ENCODE measurements around the gene RHOJ. TPM values are rescaled to one million over a fixed set of nuclear protein-coding genes. Genes with fewer than 3 reads are reported as not detected.

RHOJ gene
- total RNA-seq (2022): not detected in 2 replicates
- percentile 4 among the genes with signal in this experiment for Bru-seq, nascent RNA
- BruChase-seq, experiment 1, labeled RNA remaining after a 2-hour chase: percentile 1 among the genes with signal in this experiment
- BruChase-seq, experiment 2, labeled RNA remaining after a 6-hour chase: percentile 2 among the genes with signal in this experiment
- long read RNA-seq: 0 reads

- no TSS peak for BruUV-seq (replicated peaks)
- no peaks in the 10 kb centered on the region for H3K9me3 ChIP-seq
- no peaks in the 10 kb centered on the region for H3K9me3 Mint-ChIP-seq (ENCODE audit: unreplicated experiment)
- H3K36me3 ChIP-seq (ENCODE audit: control insufficient read depth, insufficient read depth, low read length): no peaks in the 10 kb centered on the region
- intact Hi-C loops (cut with micrococcal nuclease; ENCODE audit: unreplicated experiment): no loop called here
- H3K4me1 Mint-ChIP-seq (ENCODE audit: low read depth, unreplicated experiment): no peaks in the 10 kb centered on the region
- no peak within 1 kb of the TSS for H3K27ac Mint-ChIP-seq (ENCODE audit: unreplicated experiment)
- no peaks in the 10 kb centered on the region for H3K36me3 Mint-ChIP-seq (ENCODE audit: insufficient read depth, unreplicated experiment)
- no peaks in the 10 kb centered on the region for H3K27me3 ChIP-seq (replicated peaks; ENCODE audit: control insufficient read depth, insufficient read depth, low read length)
- DNase-seq: no peak
- POLR2A ChIA-PET: no interaction called here
- no peak within 1 kb of the TSS for H3K4me3 Mint-ChIP-seq (ENCODE audit: unreplicated experiment)
- 0 out of 2 replicates have a peak, but pooled peaks cover 3% of the 10 kb centered on the region for H3K4me1 ChIP-seq
- TF ChIP-seq CTCF (IDR thresholded peaks at IDR 0.05; ENCODE audit: insufficient read depth in 1 of 2, low read depth in 1 of 2, low read length in 1 of 2, severe bottlenecking in 1 of 2, unreplicated experiment in 1 of 2): no peak
- peaks cover 2% of the 10 kb centered on the region for H3K27me3 Mint-ChIP-seq (ENCODE audit: insufficient read depth, unreplicated experiment)
- H3K4me3 ChIP-seq (ENCODE audit: low read depth, low read length): peak within 1 kb of the TSS; percentile 5; the same call in 1 of the 2 replicates
- CTCF ChIA-PET: no interaction called here
Observed at GRCh38 chr14:63204407-63205043, at the start of gene RHOJ. RHOJ (plus strand) TSS chr14:63204443; CDS start chr14:63204870, 427 bp downstream.

GRCh38 chr14:63155511-63156185 is 48.6 kb upstream of the RHOJ start:
- ChIA-PET CTCF (no interaction called here), POLR2A (no interaction called here)
- Histone ChIP-seq H3K4me3 (ENCODE audit: low read depth, low read length) (no peak overlapping the region), H3K4me1 (no peaks in the 10 kb centered on the region), H3K36me3 (ENCODE audit: control insufficient read depth, insufficient read depth, low read length) (no peaks in the 10 kb centered on the region), H3K9me3 (no peaks in the 10 kb centered on the region), H3K27me3 (replicated peaks; ENCODE audit: control insufficient read depth, insufficient read depth, low read length) (no peaks in the 10 kb centered on the region)
- no TSS peak for BruUV-seq (replicated peaks)
- Mint-ChIP-seq H3K27me3 (ENCODE audit: insufficient read depth, unreplicated experiment) (no peaks in the 10 kb centered on the region), H3K27ac (ENCODE audit: unreplicated experiment) (no peak overlapping the region), H3K36me3 (ENCODE audit: insufficient read depth, unreplicated experiment) (no peaks in the 10 kb centered on the region), H3K4me3 (ENCODE audit: unreplicated experiment) (no peak overlapping the region), H3K9me3 (ENCODE audit: unreplicated experiment) (no peaks in the 10 kb centered on the region), H3K4me1 (ENCODE audit: low read depth, unreplicated experiment) (no peaks in the 10 kb centered on the region)
- no peak for TF ChIP-seq CTCF (IDR thresholded peaks at IDR 0.05; ENCODE audit: insufficient read depth in 1 of 2, low read depth in 1 of 2, low read length in 1 of 2, severe bottlenecking in 1 of 2, unreplicated experiment in 1 of 2)
- no peak for DNase-seq
- intact Hi-C loops (cut with micrococcal nuclease; ENCODE audit: unreplicated experiment): no loop called here

DNA sequence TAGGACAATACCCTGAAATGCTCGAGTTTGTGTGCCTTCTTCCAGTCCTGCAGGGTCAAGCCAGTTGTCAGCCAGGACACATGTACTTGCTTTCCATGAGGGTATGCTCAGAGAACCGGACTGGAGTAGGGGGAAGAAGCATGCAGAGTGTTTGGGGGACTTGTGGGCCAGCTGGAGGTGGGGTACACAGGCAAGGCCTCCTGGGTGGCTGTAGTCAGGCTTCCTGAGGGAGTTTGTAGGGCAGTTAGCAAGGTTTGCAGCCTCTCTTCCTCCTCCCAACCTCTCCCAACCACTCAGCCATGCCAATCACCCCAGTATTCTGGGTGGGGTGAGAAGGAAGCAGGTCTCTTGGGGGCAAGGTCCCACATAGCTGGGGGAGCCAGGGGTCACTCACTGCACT is 47.0 kb upstream of the RHOJ start:
- Histone ChIP-seq H3K36me3 (ENCODE audit: control insufficient read depth, insufficient read depth, low read length) (no peaks in the 10 kb centered on the region), H3K4me3 (ENCODE audit: low read depth, low read length) (no peak overlapping the region), H3K27me3 (replicated peaks; ENCODE audit: control insufficient read depth, insufficient read depth, low read length) (no peaks in the 10 kb centered on the region), H3K4me1 (no peaks in the 10 kb centered on the region), H3K9me3 (no peaks in the 10 kb centered on the region)
- POLR2A ChIA-PET: no interaction called here
- CTCF ChIA-PET: no interaction called here
- Mint-ChIP-seq H3K36me3 (ENCODE audit: insufficient read depth, unreplicated experiment) (no peaks in the 10 kb centered on the region), H3K4me3 (ENCODE audit: unreplicated experiment) (no peak overlapping the region), H3K4me1 (ENCODE audit: low read depth, unreplicated experiment) (no peaks in the 10 kb centered on the region), H3K27me3 (ENCODE audit: insufficient read depth, unreplicated experiment) (no peaks in the 10 kb centered on the region), H3K9me3 (ENCODE audit: unreplicated experiment) (no peaks in the 10 kb centered on the region), H3K27ac (ENCODE audit: unreplicated experiment) (no peak overlapping the region)
- intact Hi-C loops (cut with micrococcal nuclease; ENCODE audit: unreplicated experiment): no loop called here
- TF ChIP-seq CTCF (IDR thresholded peaks at IDR 0.05; ENCODE audit: insufficient read depth in 1 of 2, low read depth in 1 of 2, low read length in 1 of 2, severe bottlenecking in 1 of 2, unreplicated experiment in 1 of 2): no peak
- no TSS peak for BruUV-seq (replicated peaks)
- no peak for DNase-seq

Data from Caco-2 (cell line).